SK-N-SH (cell line): ENCODE data around the gene GNAT1. TPM values are rescaled to one million over a fixed set of nuclear protein-coding genes. Genes with fewer than 3 reads are reported as not detected.

ENCODE experiments used
- CTCF ChIA-PET: fragments of 300-600, 350-600 bp; formaldehyde crosslinking; extraction: SDS; loops from one replicate; lab custom pipeline; 2021; lab: Yijun Ruan, JAX
- POLR2A ChIA-PET: fragments of 350-600 bp; sonication (Branson Sonifier 250); formaldehyde crosslinking; extraction: SDS; loops from one replicate; lab custom pipeline; 2020; ENCODE audit warnings: antibody characterized with exemption, inconsistent platforms; lab: Yijun Ruan, JAX
- DNase-seq: peaks from one replicate; pipeline ENCODE4 v3.0.0; 2012
- H2AFZ ChIP-seq: fragments of 200-600 bp; sonication (generic); 2 replicates; pipeline ENCODE4 v1.8.1; 2016; ENCODE audit warnings: antibody characterized with exemption, mild to moderate bottlenecking, low read depth
- H3F3A ChIP-seq: fragments of 200-600 bp; sonication (generic); replicated peaks from 2 replicates; pipeline ENCODE3; 2016; ENCODE audit warnings: antibody characterized with exemption, mild to moderate bottlenecking; ENCODE audit not compliant: insufficient read depth
- H3K27ac ChIP-seq, 2 experiments: fragments of 200-500 bp in 1 of 2; fragments of 200-600 bp in 1 of 2; sonication (Bioruptor generic) in 1 of 2; sonication (generic), shearing (Covaris generic) in 1 of 2; 2 replicates each; pipeline versions ENCODE4 v1.5.1 to v1.6.1; 2014 to 2016; ENCODE audit warnings: low read depth in 2 of 2, inconsistent platforms in 1 of 2, low read length in 1 of 2, mild to moderate bottlenecking in 1 of 2, mixed read lengths in 1 of 2
- H3K27me3 ChIP-seq: fragments of 200-600 bp; sonication (generic), shearing (Covaris generic); 2 replicates; pipeline ENCODE4 v1.6.1; 2016; ENCODE audit warnings: mixed run types; ENCODE audit not compliant: insufficient read depth
- H3K36me3 ChIP-seq, 2 experiments: fragments of 200-500 bp in 1 of 2; fragments of 200-600 bp in 1 of 2; sonication (Bioruptor generic) in 1 of 2; sonication (generic) in 1 of 2; replicated peaks in 1 of 2; 2 replicates each; pipeline versions ENCODE3 to v1.5.1; 2014 to 2016; ENCODE audit warnings: low read length in 1 of 2, mild to moderate bottlenecking in 1 of 2; ENCODE audit not compliant: insufficient read depth in 2 of 2, control insufficient read depth in 1 of 2
- H3K4me1 ChIP-seq, 2 experiments: fragments of 200-500 bp in 1 of 2; fragments of 200-600 bp in 1 of 2; sonication (Bioruptor generic) in 1 of 2; sonication (generic), shearing (Covaris generic) in 1 of 2; 2 replicates each; pipeline versions ENCODE4 v1.5.1 to v1.6.1; 2014 to 2016; ENCODE audit warnings: low read depth in 1 of 2, low read length in 1 of 2, mixed run types in 1 of 2; ENCODE audit not compliant: insufficient read depth in 2 of 2, control insufficient read depth in 1 of 2
- H3K4me2 ChIP-seq: fragments of 200-600 bp; sonication (generic), shearing (Covaris generic); 2 replicates; pipeline ENCODE4 v1.6.1; 2017; ENCODE audit warnings: mixed run types
- H3K4me3 ChIP-seq, 2 experiments: fragments of 200-500 bp in 1 of 2; fragments of 200-600 bp in 1 of 2; sonication (Bioruptor generic) in 1 of 2; sonication (generic), shearing (Covaris generic) in 1 of 2; 2 replicates each; pipeline versions ENCODE4 v1.5.1 to v1.8.1; 2014 to 2016; ENCODE audit warnings: low read depth in 2 of 2, inconsistent platforms in 1 of 2, low read length in 1 of 2, mild to moderate bottlenecking in 1 of 2, mixed read lengths in 1 of 2, moderate library complexity in 1 of 2
- H3K79me2 ChIP-seq: fragments of 200-600 bp; sonication (generic); 2 replicates; pipeline ENCODE4 v1.8.1; 2017; ENCODE audit warnings: mild to moderate bottlenecking; ENCODE audit not compliant: insufficient read depth
- H3K9ac ChIP-seq: fragments of 200-600 bp; sonication (generic); 2 replicates; pipeline ENCODE4 v1.6.1; 2017; ENCODE audit warnings: mixed run types
- H3K9me2 ChIP-seq: fragments of 200-600 bp; sonication (generic); 2 replicates; pipeline ENCODE4 v1.6.1; 2017; ENCODE audit warnings: mixed run types
- H3K9me3 ChIP-seq: fragments of 200-600 bp; sonication (generic); 2 replicates; pipeline ENCODE4 v1.6.1; 2017; ENCODE audit warnings: mixed run types, mild to moderate bottlenecking, moderate library complexity
- H4K20me1 ChIP-seq: fragments of 200-600 bp; sonication (generic); 2 replicates; pipeline ENCODE4 v1.6.1; 2017; ENCODE audit warnings: mild to moderate bottlenecking, mixed run types; ENCODE audit not compliant: insufficient read depth
- CHD2 ChIP-seq: fragments of 150-350 bp; IDR thresholded peaks from 2 replicates; pipeline ENCODE4 v1.6.1; 2018; ENCODE audit warnings: low read length; ENCODE audit not compliant: partially characterized antibody
- EP300 ChIP-seq, 2 experiments: IDR thresholded peaks; 2 replicates each; pipeline versions ENCODE4 v1.4.0 to v1.6.1; 2012; ENCODE audit warnings: borderline replicate concordance in 1 of 2, low read depth in 1 of 2, low read length in 1 of 2
- EZH2phosphoT487 ChIP-seq: fragments of 200-600 bp; sonication (generic); IDR thresholded peaks from 2 replicates; pipeline ENCODE4 v1.6.1; 2017; ENCODE audit warnings: low read depth, mixed run types, mild to moderate bottlenecking, antibody characterized with exemption, moderate library complexity, borderline replicate concordance
- FOSL2 ChIP-seq: IDR thresholded peaks from 2 replicates; pipeline ENCODE4 v1.4.0; 2012; ENCODE audit warnings: low read depth, mild to moderate bottlenecking, moderate library complexity, borderline replicate concordance
- FOXJ3 ChIP-seq: sonication (generic); formaldehyde crosslinking; IDR thresholded peaks from 2 replicates; pipeline ENCODE4 v1.5.1; 2020; ENCODE audit warnings: mild to moderate bottlenecking, missing genetic modification reagents
- GATA2 ChIP-seq: sonication (generic); formaldehyde crosslinking; IDR thresholded peaks from 2 replicates; pipeline ENCODE4 v1.5.0; 2020; ENCODE audit warnings: mild to moderate bottlenecking, missing genetic modification reagents
- JUND ChIP-seq: IDR thresholded peaks from 2 replicates; pipeline ENCODE4 v1.4.0; 2012
- MAX ChIP-seq: IDR thresholded peaks from 2 replicates; pipeline ENCODE4 v1.4.0; 2012; ENCODE audit warnings: low read depth
- MEF2A ChIP-seq: IDR thresholded peaks from 2 replicates; pipeline ENCODE4 v1.4.0; 2012; ENCODE audit warnings: low read depth, borderline replicate concordance
- MXI1 ChIP-seq: IDR thresholded peaks from 2 replicates; pipeline ENCODE4 v1.6.1; 2012; ENCODE audit warnings: mild to moderate bottlenecking, low read depth, low read length, improper control_type of control experiment
- NFIC ChIP-seq: IDR thresholded peaks from 2 replicates; pipeline ENCODE4 v1.4.0; 2012; ENCODE audit warnings: borderline replicate concordance
- RCOR1 ChIP-seq: fragments of 150-350 bp; IDR thresholded peaks from 2 replicates; pipeline ENCODE4 v1.6.1; 2017; ENCODE audit warnings: antibody characterized with exemption, low read length
- REST ChIP-seq: IDR thresholded peaks from 2 replicates; pipeline ENCODE4 v1.6.1; 2012; ENCODE audit warnings: mild to moderate bottlenecking, low read depth, low read length, moderate library complexity
- RFX5 ChIP-seq: IDR thresholded peaks from 2 replicates; pipeline ENCODE4 v1.6.1; 2012; ENCODE audit warnings: mild to moderate bottlenecking, improper control_type of control experiment, low read length
- SIN3A ChIP-seq: IDR thresholded peaks from 2 replicates; pipeline ENCODE4 v1.6.1; 2012; ENCODE audit warnings: low read depth, mild to moderate bottlenecking, low read length, moderate library complexity, borderline replicate concordance
- SMC3 ChIP-seq: IDR thresholded peaks from 2 replicates; pipeline ENCODE4 v1.6.1; 2012; ENCODE audit warnings: low read depth, low read length, improper control_type of control experiment
- TCF12 ChIP-seq: IDR thresholded peaks from 2 replicates; pipeline ENCODE4 v1.4.0; 2012
- USF1 ChIP-seq: IDR thresholded peaks from 2 replicates; pipeline ENCODE4 v1.4.0; 2012; ENCODE audit warnings: low read depth, borderline replicate concordance
- USF2 ChIP-seq: fragments of 150-350 bp; IDR thresholded peaks from 2 replicates; pipeline ENCODE4 v1.6.1; 2017; ENCODE audit warnings: antibody characterized with exemption, low read length, low read depth, borderline replicate concordance
- ZBTB33 ChIP-seq: IDR thresholded peaks from 2 replicates; pipeline ENCODE4 v1.4.0; 2012; ENCODE audit warnings: low read depth, borderline replicate concordance
- WGBS: methylation state at CpG from one replicate; pipeline ENCODE4 v1.1.6; 2017; ENCODE audit warnings: low lambda C conversion rate; 5-methylcytosine and 5-hydroxymethylcytosine counted together
- polyA plus RNA-seq, 3 experiments: library from polyadenylated mRNA; depleted of rRNA; stranded (reverse); fragments of >200 nt; gene quantifications; 2 replicates each; pipeline ENCODE4 v1.2.3, GENCODE V29; 2012

GNAT1 gene
- polyA plus RNA-seq, 1 of the 3 experiments (the other 2 are of a cell fraction) = not detected

DNA sequence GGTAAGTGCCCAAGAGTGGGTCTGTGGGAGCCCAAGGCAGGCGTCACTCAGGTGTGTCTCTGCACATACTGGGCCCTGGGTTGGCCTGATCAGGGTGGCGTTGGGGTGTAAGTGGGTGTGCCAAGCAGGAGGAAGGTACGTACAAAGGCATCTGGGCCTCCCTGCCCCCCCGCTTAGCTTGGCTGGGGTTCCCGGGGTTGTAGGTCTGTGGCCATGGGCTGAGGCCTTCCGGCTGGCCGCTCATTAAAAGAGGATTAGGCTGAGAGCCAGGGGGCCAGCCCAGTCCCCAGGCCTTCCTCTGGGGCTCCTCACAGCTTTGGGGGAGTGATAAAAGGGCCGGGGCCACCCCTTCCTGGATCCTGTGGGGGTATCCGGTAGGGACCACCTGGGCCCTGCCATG, 23.0 kb upstream of the GNAT1 start:
- DNase-seq = no peak
- Histone ChIP-seq H3K27me3 (no peaks in the 10 kb centered on the region), H3K4me3 (no peak overlapping the region), H4K20me1 (no peaks in the 10 kb centered on the region), H2AFZ (no peak overlapping the region), H3K9me3 (no peaks in the 10 kb centered on the region), H3K9ac (no peak overlapping the region), H3K4me1 (peaks cover 30 to 40% of the 10 kb centered on the region in 2 experiments; a peak in 3 of 4 replicates), H3K79me2 (peaks cover 29% of the 10 kb centered on the region), H3F3A (peaks cover 13% of the 10 kb centered on the region), H3K36me3 (no peaks in the 10 kb centered on the region), H3K27ac (no peak overlapping the region), H3K4me2 (no peak overlapping the region), H3K9me2 (no peaks in the 10 kb centered on the region)
- 84% methylated on average over 8 of the region's 9 CpGs for WGBS
- CTCF ChIA-PET = interaction anchor here (1.8 to 7.2 kb wide), 3 partner anchors 21 to 47 kb away, joined by 8 to 60 read pairs (median 37); partner anchors contain the start of gene GNAT1
- TF ChIP-seq SMC3 = no peak
- no peak for TF ChIP-seq CHD2
- TF ChIP-seq EP300 (IDR thresholded peaks at IDR 0.05; ENCODE audit: borderline replicate concordance in 1 of 2, low read depth in 1 of 2, low read length in 1 of 2) = no peak
- TF ChIP-seq RCOR1 = no peak
- TF ChIP-seq MXI1 = no peak
- TF ChIP-seq MEF2A = no peak
- TF ChIP-seq FOXJ3 (CRISPR knock-in tag) = no peak
- TF ChIP-seq EZH2phosphoT487 = no peak
- no peak for TF ChIP-seq USF1
- TF ChIP-seq USF2 = no peak
- TF ChIP-seq GATA2 = no peak
- TF ChIP-seq NFIC = no peak
- no peak for TF ChIP-seq MAX
- TF ChIP-seq JUND = no peak
- no peak for TF ChIP-seq RFX5
- TF ChIP-seq FOSL2 = no peak
- no peak for TF ChIP-seq REST
- TF ChIP-seq ZBTB33 = no peak
- TF ChIP-seq TCF12 = no peak
- TF ChIP-seq SIN3A = no peak
- POLR2A ChIA-PET = no interaction called here
